Dorsolateral prefrontal cortex (tissue), 118 donors: ENCODE measurements around the gene PRCC. TPM values are rescaled to one million over a fixed set of nuclear protein-coding genes. Genes with fewer than 3 reads are reported as not detected.

Experiments used
- total RNA-seq, 120 experiments: library from RNA; stranded (reverse); gene quantifications; one replicate each; pipeline versions ENCODE4 v1.2.3 to v1.2.4, GENCODE V29; 2022

The PRCC gene
- total RNA-seq, 120 experiments from 2014 or later = 46.7 to 90.4 (median 66.7) TPM

Other genes with a start within 250 kb of the PRCC start
- gene IQGAP3, start 195.0 kb upstream of the PRCC start, total RNA-seq = 1 to 10 TPM in 89 of 120 experiments, under 1 TPM in 31; 0.20 to 4.4 (median 1.4) TPM
- gene TTC24, start 187.8 kb upstream of the PRCC start, total RNA-seq = 1 to 10 TPM in 24 of 120 experiments, under 1 TPM in 50, not detected in 46; 0.25 to 2.5 (median 0.77) TPM
- gene NAXE, start 175.8 kb upstream of the PRCC start, total RNA-seq = 100 to 1,000 TPM in 16 of 120 experiments, 10 to 100 TPM in 104; 61.2 to 124 (median 88.4) TPM
- gene GPATCH4, start 166.1 kb upstream of the PRCC start, total RNA-seq = 10 to 100 TPM; 15.8 to 40.9 (median 28.2) TPM
- gene HAPLN2, start 148.1 kb upstream of the PRCC start, total RNA-seq = 100 to 1,000 TPM in 85 of 120 experiments, 10 to 100 TPM in 35; 30.2 to 650 (median 143) TPM
- 100 to 1,000 TPM in 103 of 120 experiments, 10 to 100 TPM in 17; 56.3 to 240 (median 123) TPM for gene BCAN, start 125.4 kb upstream of the PRCC start, total RNA-seq
- 10 to 100 TPM in 116 of 120 experiments, 1 to 10 TPM in 4; 6.0 to 31.4 (median 15.6) TPM for gene NES, start 90.1 kb upstream of the PRCC start, total RNA-seq
- 10 to 100 TPM in 47 of 120 experiments, 1 to 10 TPM in 73; 1.8 to 25.0 (median 9.2) TPM for gene CRABP2, start 62.0 kb upstream of the PRCC start, total RNA-seq
- 10 to 100 TPM; 18.8 to 53.1 (median 32.3) TPM for gene METTL25B, start 39.1 kb upstream of the PRCC start, total RNA-seq
- 10 to 100 TPM; 16.3 to 48.9 (median 30.2) TPM for gene ISG20L2, start 38.8 kb upstream of the PRCC start, total RNA-seq
- 10 to 100 TPM; 38.0 to 78.2 (median 53.2) TPM for gene MRPL24, start 26.4 kb upstream of the PRCC start, total RNA-seq
- 100 to 1,000 TPM in 98 of 120 experiments, 10 to 100 TPM in 22; 83.7 to 170 (median 109) TPM for gene HDGF, start 15.9 kb upstream of the PRCC start, total RNA-seq
- 1 to 10 TPM in 28 of 120 experiments, under 1 TPM in 57, not detected in 35; 0.25 to 3.8 (median 0.84) TPM for gene SH2D2A, start 49.3 kb downstream of the PRCC start, total RNA-seq
- gene INSRR, start 91.6 kb downstream of the PRCC start, total RNA-seq = 1 to 10 TPM in 8 of 120 experiments, under 1 TPM in 48, not detected in 64; 0.07 to 2.8 (median 0.30) TPM
- gene NTRK1, start 93.3 kb downstream of the PRCC start, total RNA-seq = 1 to 10 TPM in 20 of 120 experiments, under 1 TPM in 70, not detected in 30; 0.16 to 3.1 (median 0.66) TPM
- 10 to 100 TPM in 7 of 120 experiments, 1 to 10 TPM in 113; 1.9 to 15.2 (median 5.0) TPM for gene PEAR1, start 126.2 kb downstream of the PRCC start, total RNA-seq
- under 1 TPM in 11 of 120 experiments, not detected in 109; 0.23 to 0.84 (median 0.42) TPM for gene LRRC71, start 153.1 kb downstream of the PRCC start, total RNA-seq